MM.1S (cell line): ENCODE data around the gene ANKRD12.
"Not testable (repeated sequence)": the region's sequence is repeated elsewhere in the genome, so short reads cannot be mapped to it uniquely, and the experiment has no call there.

Experiments used
- DNase-seq: peaks from one replicate; pipeline ENCODE4 v3.0.0-alpha.2; 2015
- H2AFZ ChIP-seq: fragments of 300-600 bp; sonication (generic); 2 replicates; pipeline ENCODE4 v1.6.0; 2016; ENCODE audit warnings: antibody characterized with exemption, low read length
- H3F3A ChIP-seq: fragments of 300-600 bp; sonication (generic); 2 replicates; pipeline ENCODE4 v1.6.1; 2016; ENCODE audit warnings: mild to moderate bottlenecking, antibody characterized with exemption, low read length, moderate library complexity, mixed read lengths; ENCODE audit not compliant: insufficient read depth
- H3K27ac ChIP-seq: fragments of 300-600 bp; sonication (generic); 2 replicates; pipeline ENCODE4 v1.5.1; 2016; ENCODE audit warnings: mild to moderate bottlenecking, low read length
- H3K27me3 ChIP-seq: fragments of 300-600 bp; sonication (generic); replicated peaks from 2 replicates; pipeline ENCODE4 v1.6.0; 2016; ENCODE audit warnings: low read length; ENCODE audit not compliant: insufficient read depth
- H3K36me3 ChIP-seq: fragments of 300-600 bp; sonication (generic); replicated peaks from 2 replicates; pipeline ENCODE4 v1.6.1; 2016; ENCODE audit warnings: mild to moderate bottlenecking, low read length, mixed read lengths; ENCODE audit not compliant: insufficient read depth
- H3K4me1 ChIP-seq: fragments of 300-600 bp; sonication (generic); 2 replicates; pipeline ENCODE4 v1.6.1; 2016; ENCODE audit warnings: low read length, mixed read lengths
- H3K4me2 ChIP-seq: fragments of 300-600 bp; sonication (generic); 2 replicates; pipeline ENCODE4 v1.6.0; 2016; ENCODE audit warnings: low read depth, low read length
- H3K4me3 ChIP-seq: fragments of 300-600 bp; sonication (generic); 2 replicates; pipeline ENCODE4 v1.5.1; 2016; ENCODE audit warnings: low read length, mixed read lengths
- H3K79me2 ChIP-seq: fragments of 300-600 bp; sonication (generic); 2 replicates; pipeline ENCODE4 v1.6.1; 2016; ENCODE audit warnings: mixed run types, low read length, mixed read lengths
- H3K9ac ChIP-seq: fragments of 300-600 bp; sonication (generic); 2 replicates; pipeline ENCODE4 v1.6.1; 2016; ENCODE audit warnings: low read length, mixed read lengths
- H3K9me2 ChIP-seq: fragments of 300-600 bp; sonication (generic); replicated peaks from 2 replicates; pipeline ENCODE4 v1.6.1; 2016; ENCODE audit warnings: mild to moderate bottlenecking, low read length, mixed read lengths; ENCODE audit not compliant: insufficient read depth
- H3K9me3 ChIP-seq: fragments of 300-600 bp; sonication (generic); replicated peaks from 2 replicates; pipeline ENCODE4 v1.6.1; 2016; ENCODE audit warnings: mild to moderate bottlenecking, low read length, mixed read lengths; ENCODE audit not compliant: insufficient read depth
- H4K20me1 ChIP-seq: fragments of 300-600 bp; sonication (generic); 2 replicates; pipeline ENCODE4 v1.6.1; 2016; ENCODE audit warnings: mild to moderate bottlenecking, low read length, moderate library complexity, mixed read lengths; ENCODE audit not compliant: insufficient read depth
- EZH2 ChIP-seq: fragments of 300-600 bp; sonication (generic); optimal IDR thresholded peaks from 2 replicates; pipeline ENCODE3; 2017; ENCODE audit warnings: low read depth, mild to moderate bottlenecking, antibody characterized with exemption, low read length, mixed read lengths
- EZH2phosphoT487 ChIP-seq: fragments of 300-600 bp; sonication (generic); IDR thresholded peaks from 2 replicates; pipeline ENCODE4 v1.6.1; 2018; ENCODE audit warnings: antibody characterized with exemption, low read length
- TF ChIP-seq, protein P1 (sequence below): fragments of 300-600 bp; sonication (generic); IDR thresholded peaks from 2 replicates; pipeline ENCODE4 v1.5.1; 2016; ENCODE audit warnings: antibody characterized with exemption, low read length, mixed read lengths

ANKRD12 gene

DNA sequence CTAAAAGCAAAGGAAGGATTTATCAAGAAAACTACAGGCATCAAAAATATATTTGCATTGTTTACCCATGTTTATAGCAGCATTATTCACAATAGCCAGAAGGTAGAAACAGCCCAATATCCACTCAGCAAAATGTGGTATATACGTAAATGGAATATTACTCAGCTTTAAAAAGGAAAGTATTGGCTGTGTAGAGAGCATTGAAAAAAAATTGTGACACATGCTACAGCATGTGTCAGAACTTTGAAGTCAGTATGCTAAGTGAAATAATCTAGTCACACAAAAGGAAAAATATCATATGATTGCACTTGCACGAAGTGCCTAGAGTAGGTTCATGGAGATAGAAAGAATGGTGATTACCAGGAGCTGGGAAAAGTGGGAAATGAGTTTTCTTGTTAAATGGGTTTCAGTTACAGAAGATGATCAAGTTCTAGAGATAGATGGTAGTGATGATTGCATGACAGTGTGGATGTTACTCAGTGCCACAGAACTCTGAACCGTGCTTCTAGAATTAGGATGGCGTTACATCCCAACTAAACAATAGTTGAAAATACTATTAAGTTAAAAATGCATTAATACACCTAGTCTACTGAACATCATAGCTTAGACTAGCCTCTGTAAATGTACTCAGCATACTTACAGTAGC, 20.1 kb downstream of the ANKRD12 start:
- Histone ChIP-seq H3K9me3 (no peaks in the 10 kb centered on the region), H3K36me3 (peaks cover 14% of the 10 kb centered on the region), H4K20me1 (peaks cover 93% of the 10 kb centered on the region), H3K9me2 (no peaks in the 10 kb centered on the region), H3K27me3 (no peaks in the 10 kb centered on the region), H2AFZ (no peak overlapping the region), H3K79me2 (peaks cover 99% of the 10 kb centered on the region), H3K4me2 (peak overlapping the region; percentile 23; the same call in 1 of the 2 replicates), H3K4me3 (no peak overlapping the region), H3K9ac (no peak overlapping the region), H3F3A (peaks cover 39% of the 10 kb centered on the region), H3K27ac (peak overlapping the region; percentile 20; the same call in 1 of the 2 replicates), H3K4me1 (peaks cover 58% of the 10 kb centered on the region)
- TF ChIP-seq EZH2phosphoT487 = no peak
- TF ChIP-seq EZH2 = no peak
- TF ChIP-seq, protein P1, sequence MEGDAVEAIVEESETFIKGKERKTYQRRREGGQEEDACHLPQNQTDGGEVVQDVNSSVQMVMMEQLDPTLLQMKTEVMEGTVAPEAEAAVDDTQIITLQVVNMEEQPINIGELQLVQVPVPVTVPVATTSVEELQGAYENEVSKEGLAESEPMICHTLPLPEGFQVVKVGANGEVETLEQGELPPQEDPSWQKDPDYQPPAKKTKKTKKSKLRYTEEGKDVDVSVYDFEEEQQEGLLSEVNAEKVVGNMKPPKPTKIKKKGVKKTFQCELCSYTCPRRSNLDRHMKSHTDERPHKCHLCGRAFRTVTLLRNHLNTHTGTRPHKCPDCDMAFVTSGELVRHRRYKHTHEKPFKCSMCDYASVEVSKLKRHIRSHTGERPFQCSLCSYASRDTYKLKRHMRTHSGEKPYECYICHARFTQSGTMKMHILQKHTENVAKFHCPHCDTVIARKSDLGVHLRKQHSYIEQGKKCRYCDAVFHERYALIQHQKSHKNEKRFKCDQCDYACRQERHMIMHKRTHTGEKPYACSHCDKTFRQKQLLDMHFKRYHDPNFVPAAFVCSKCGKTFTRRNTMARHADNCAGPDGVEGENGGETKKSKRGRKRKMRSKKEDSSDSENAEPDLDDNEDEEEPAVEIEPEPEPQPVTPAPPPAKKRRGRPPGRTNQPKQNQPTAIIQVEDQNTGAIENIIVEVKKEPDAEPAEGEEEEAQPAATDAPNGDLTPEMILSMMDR = no peak
- no peak for DNase-seq

DNA sequence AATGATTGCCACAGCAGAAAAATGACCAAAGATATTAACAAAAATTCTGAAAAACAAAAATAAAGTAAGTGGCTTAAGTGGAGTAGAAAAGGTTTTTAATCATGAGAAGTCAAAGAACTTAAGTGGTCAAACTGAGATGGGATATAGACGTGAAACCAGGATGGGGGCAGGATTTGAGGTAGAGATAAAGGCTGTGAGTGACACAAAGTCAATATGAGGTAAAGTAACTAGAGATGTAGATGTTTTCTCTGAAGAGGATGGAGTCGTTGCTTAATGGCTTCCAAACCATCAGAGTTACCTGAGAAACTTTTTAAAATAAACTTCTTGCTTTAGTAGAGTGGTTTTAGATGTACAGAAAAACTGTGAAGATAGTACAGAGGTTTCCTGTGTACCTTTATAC, 21.2 kb downstream of the ANKRD12 start:
- no peak overlapping the region for H2AFZ ChIP-seq
- H3K36me3 ChIP-seq = peaks cover 14% of the 10 kb centered on the region
- H3K4me3 ChIP-seq = no peak overlapping the region
- H3K4me1 ChIP-seq = peaks cover 49% of the 10 kb centered on the region
- H3K27me3 ChIP-seq = no peaks in the 10 kb centered on the region
- H4K20me1 ChIP-seq = peaks cover 93% of the 10 kb centered on the region
- H3K9ac ChIP-seq = no peak overlapping the region
- H3K9me3 ChIP-seq = no peaks in the 10 kb centered on the region
- no peak for DNase-seq
- H3F3A ChIP-seq = peaks cover 30% of the 10 kb centered on the region
- no peak for TF ChIP-seq EZH2
- no peak for TF ChIP-seq EZH2phosphoT487
- TF ChIP-seq, protein P1 = no peak
- peaks cover 99% of the 10 kb centered on the region for H3K79me2 ChIP-seq
- H3K27ac ChIP-seq = no peak overlapping the region
- no peaks in the 10 kb centered on the region for H3K9me2 ChIP-seq
- no peak overlapping the region for H3K4me2 ChIP-seq

DNA sequence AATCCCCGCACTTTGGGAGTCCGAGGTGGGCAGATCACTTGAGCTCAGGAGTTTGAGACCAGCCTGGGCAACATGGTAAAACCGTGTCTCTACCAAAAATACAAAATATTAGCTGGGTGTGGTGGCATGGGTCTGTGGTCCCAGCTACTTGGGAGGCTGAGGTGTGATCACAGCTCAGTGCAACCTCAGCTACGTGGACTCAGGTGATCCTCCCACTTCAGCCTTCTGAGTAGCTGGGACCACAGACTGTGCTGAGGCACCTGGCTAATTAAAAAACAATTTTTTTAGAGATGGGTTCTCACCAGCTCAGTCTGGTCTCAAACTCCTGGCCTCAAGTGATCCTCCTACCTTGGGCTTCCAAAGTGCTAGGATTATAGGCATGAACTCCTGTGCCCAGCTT, 23.4 kb downstream of the ANKRD12 start:
- Histone ChIP-seq H3K4me2 (no peak overlapping the region), H3K9me2 (no peaks in the 10 kb centered on the region), H2AFZ (no peak overlapping the region), H3F3A (peaks cover 20% of the 10 kb centered on the region), H3K36me3 (peaks cover 16% of the 10 kb centered on the region), H4K20me1 (peaks cover 93% of the 10 kb centered on the region), H3K9me3 (no peaks in the 10 kb centered on the region), H3K27ac (no peak overlapping the region), H3K27me3 (no peaks in the 10 kb centered on the region), H3K79me2 (peaks cover 99% of the 10 kb centered on the region), H3K4me3 (no peak overlapping the region), H3K4me1 (peaks cover 31% of the 10 kb centered on the region), H3K9ac (no peak overlapping the region)
- no peak for DNase-seq
- TF ChIP-seq, protein P1 = no peak
- no peak for TF ChIP-seq EZH2
- no peak for TF ChIP-seq EZH2phosphoT487

DNA sequence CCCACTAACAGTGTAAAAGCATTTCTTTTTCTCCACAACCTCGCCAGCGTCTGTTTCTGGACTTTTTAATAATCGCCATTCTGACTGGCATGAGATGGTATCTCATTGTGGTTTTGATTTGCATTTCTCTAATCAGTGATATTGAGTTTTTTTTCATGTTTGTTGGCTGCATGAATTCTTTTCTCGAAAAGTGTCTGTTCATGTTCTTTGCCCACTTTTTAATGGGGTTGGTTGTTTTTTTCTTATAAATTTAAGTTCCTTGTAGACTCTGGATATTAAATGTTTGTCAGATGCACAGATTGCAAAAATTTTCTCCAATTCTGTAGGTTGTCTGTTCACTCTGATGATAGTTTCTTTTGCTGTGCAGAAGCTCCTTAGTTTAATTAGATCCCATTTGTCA, 26.1 kb downstream of the ANKRD12 start:
- H2AFZ ChIP-seq, DNase-seq, H3K4me2 ChIP-seq, H3K9me2 ChIP-seq, H3K27ac ChIP-seq, H3K9me3 ChIP-seq, H3K9ac ChIP-seq, H3K4me3 ChIP-seq, H3K27me3 ChIP-seq: not testable (repeated sequence)
- Histone ChIP-seq H4K20me1 (peaks cover 73% of the 10 kb centered on the region), H3K4me1 (peaks cover 16% of the 10 kb centered on the region; the same call in 1 of the 2 replicates), H3K36me3 (peaks cover 16% of the 10 kb centered on the region), H3K79me2 (peaks cover 83% of the 10 kb centered on the region), H3F3A (peaks cover 11% of the 10 kb centered on the region)

DNA sequence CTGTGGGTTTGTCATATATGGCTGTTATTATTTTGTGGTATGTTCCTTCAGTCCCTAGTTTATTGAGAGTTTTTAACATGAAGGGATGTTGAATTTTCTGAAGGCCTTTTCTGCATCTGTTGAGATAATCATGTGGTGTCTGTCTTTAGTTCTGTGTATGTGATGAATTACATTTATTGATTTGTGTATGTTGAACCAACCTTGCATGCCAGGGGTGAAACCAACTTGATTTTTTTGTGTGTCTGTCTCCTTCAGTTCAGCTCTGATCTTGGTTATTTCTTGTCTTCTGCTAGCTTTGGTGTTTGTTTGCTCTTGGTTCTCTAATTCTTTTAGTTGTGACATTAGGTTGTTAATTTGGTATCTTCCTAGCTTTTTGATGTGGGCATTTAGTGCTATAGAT, 27.6 kb downstream of the ANKRD12 start:
- Histone ChIP-seq H4K20me1 (peaks cover 58% of the 10 kb centered on the region), H3K79me2 (peaks cover 79% of the 10 kb centered on the region), H3F3A (peaks cover 11% of the 10 kb centered on the region), H3K36me3 (peaks cover 16% of the 10 kb centered on the region; the same call in 1 of the 2 replicates)
- H3K9me2 ChIP-seq, H3K27me3 ChIP-seq, H3K4me3 ChIP-seq, DNase-seq, H2AFZ ChIP-seq, H3K27ac ChIP-seq, H3K4me1 ChIP-seq, H3K9ac ChIP-seq, H3K9me3 ChIP-seq, H3K4me2 ChIP-seq: not testable (repeated sequence)
